GM23248 (cell line): ENCODE results near the gene KCNG1.

ENCODE experiments used
- EZH2 ChIP-seq: fragments of 200-600 bp; sonication (generic); IDR thresholded peaks from 2 replicates; pipeline ENCODE4 v1.6.1; 2018; ENCODE audit warnings: antibody characterized with exemption, mild to moderate bottlenecking; ENCODE audit not compliant: insufficient read depth, poor library complexity, severe bottlenecking
- EZH2phosphoT487 ChIP-seq: fragments of 200-600 bp; sonication (generic); IDR thresholded peaks from 2 replicates; pipeline ENCODE4 v1.6.1; 2018; ENCODE audit warnings: antibody characterized with exemption, moderate library complexity, mild to moderate bottlenecking, low read depth; ENCODE audit not compliant: insufficient read depth

GRCh38 chr20:50993876-50994275, 29.0 kb downstream of the KCNG1 start:
- no peak for TF ChIP-seq EZH2
- TF ChIP-seq EZH2phosphoT487: no peak
